ENCODE results near the gene FRY. TPM values are rescaled to one million over a fixed set of nuclear protein-coding genes. Genes with fewer than 3 reads are reported as not detected.

The FRY gene
- total RNA-seq, 2 donors from 2014 or later, result 32.0 to 45.4 TPM

DNA sequence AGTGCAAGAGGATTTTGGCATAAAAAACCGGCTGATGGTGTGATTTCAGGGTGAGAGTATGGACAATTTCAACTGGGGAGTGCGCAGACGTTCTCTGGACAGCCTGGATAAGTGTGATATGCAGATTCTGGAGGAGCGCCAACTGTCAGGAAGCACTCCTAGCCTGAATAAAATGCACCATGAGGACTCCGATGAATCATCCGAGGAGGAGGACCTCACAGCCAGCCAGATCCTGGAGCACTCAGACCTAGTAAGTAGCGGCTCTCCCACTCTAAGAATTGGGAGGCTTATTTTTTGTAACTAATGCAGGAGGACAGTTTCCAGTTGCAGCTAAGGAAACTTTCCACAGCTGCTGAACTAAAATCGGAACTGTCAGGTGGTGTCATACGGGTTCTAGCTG is 230.0 kb downstream of the FRY start:
- no peak for TF ChIP-seq POLR2A (IDR thresholded peaks at IDR 0.05)
- TF ChIP-seq, protein P1, sequence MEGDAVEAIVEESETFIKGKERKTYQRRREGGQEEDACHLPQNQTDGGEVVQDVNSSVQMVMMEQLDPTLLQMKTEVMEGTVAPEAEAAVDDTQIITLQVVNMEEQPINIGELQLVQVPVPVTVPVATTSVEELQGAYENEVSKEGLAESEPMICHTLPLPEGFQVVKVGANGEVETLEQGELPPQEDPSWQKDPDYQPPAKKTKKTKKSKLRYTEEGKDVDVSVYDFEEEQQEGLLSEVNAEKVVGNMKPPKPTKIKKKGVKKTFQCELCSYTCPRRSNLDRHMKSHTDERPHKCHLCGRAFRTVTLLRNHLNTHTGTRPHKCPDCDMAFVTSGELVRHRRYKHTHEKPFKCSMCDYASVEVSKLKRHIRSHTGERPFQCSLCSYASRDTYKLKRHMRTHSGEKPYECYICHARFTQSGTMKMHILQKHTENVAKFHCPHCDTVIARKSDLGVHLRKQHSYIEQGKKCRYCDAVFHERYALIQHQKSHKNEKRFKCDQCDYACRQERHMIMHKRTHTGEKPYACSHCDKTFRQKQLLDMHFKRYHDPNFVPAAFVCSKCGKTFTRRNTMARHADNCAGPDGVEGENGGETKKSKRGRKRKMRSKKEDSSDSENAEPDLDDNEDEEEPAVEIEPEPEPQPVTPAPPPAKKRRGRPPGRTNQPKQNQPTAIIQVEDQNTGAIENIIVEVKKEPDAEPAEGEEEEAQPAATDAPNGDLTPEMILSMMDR (IDR thresholded peaks at IDR 0.05), result no peak
- Histone ChIP-seq H3K27me3 (no peaks in the 10 kb centered on the region), H3K27ac (no peak overlapping the region), H3K4me3 (no peak overlapping the region), H3K36me3 (replicated peaks in 1 of 2; ENCODE audit: insufficient read depth in 1 of 2, low read depth in 2 of 2) (peaks cover 3 to 4% of the 10 kb centered on the region in 2 donors), H3K4me1 (no peaks in the 10 kb centered on the region), H3K9me3 (no peaks in the 10 kb centered on the region)
- 77 to 81% methylated on average over 8 to 9 of the region's 9 CpGs for WGBS, 2 donors
- ATAC-seq (peak; percentile 60), DNase-seq (peak in 3 of 4 donors; percentile 35 to 57 (median 54))
- intact Hi-C loops (cut with DNase I), result no loop called here

DNA sequence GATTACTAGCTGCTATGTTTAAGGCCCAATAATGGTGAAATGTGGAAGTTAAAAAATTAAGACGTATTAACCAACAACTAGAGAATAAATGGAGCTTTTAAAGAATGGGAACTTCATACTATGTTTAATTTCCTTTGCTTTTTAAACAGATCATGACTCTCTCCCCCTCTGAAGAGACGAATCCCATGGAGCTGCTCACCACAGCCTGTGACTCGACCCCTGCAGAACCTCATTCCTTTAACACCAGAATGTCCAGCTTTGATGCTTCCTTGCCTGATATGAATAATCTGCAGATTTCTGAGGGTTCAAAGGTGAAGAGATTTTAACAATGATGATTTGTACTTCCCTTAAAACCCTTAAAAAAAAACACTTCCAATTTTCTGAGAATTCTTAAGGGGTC is 230.6 kb downstream of the FRY start:
- no peaks in the 10 kb centered on the region for H3K9me3 ChIP-seq
- WGBS, 2 donors, result 70 to 80% methylated on average over 3 of the region's 3 CpGs
- H3K27ac ChIP-seq, result no peak overlapping the region
- no peaks in the 10 kb centered on the region for H3K4me1 ChIP-seq
- H3K27me3 ChIP-seq, result no peaks in the 10 kb centered on the region
- intact Hi-C loops (cut with DNase I), result no loop called here
- H3K4me3 ChIP-seq, result no peak overlapping the region
- peaks cover 3 to 6% of the 10 kb centered on the region in 2 donors for H3K36me3 ChIP-seq (replicated peaks in 1 of 2; ENCODE audit: insufficient read depth in 1 of 2, low read depth in 2 of 2)
- TF ChIP-seq, protein P1 (IDR thresholded peaks at IDR 0.05), result no peak
- TF ChIP-seq POLR2A (IDR thresholded peaks at IDR 0.05), result no peak
- ATAC-seq, result no peak
- DNase-seq, result no peak

DNA sequence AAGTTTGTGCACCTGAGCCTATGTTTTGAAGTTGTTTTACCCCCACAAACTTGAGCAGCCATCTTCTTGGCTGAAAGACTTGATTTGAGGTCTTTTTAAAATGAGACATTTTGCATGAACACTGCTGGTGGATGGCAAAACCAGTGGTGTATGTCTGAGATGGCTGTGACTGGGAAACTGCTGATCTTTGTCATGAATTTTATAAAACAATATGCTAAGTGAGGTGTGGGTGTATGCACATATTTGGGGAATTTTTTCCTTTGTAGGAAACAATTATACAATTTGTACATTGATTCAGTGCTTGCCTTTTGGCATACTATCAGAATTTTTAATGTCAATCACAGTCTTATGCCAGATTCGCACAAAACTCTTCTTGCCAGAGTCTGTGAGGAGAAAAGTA is 231.0 kb downstream of the FRY start:
- DNase-seq (no peak), ATAC-seq (no peak)
- WGBS, 2 donors, result 85 to 88% methylated on average over 1 of the region's 1 CpG
- H3K9me3 ChIP-seq, result no peaks in the 10 kb centered on the region
- no peaks in the 10 kb centered on the region for H3K4me1 ChIP-seq
- peaks cover 3 to 8% of the 10 kb centered on the region in 2 donors for H3K36me3 ChIP-seq (replicated peaks in 1 of 2; ENCODE audit: insufficient read depth in 1 of 2, low read depth in 2 of 2)
- H3K4me3 ChIP-seq, result no peak overlapping the region
- intact Hi-C loops (cut with DNase I), result no loop called here
- TF ChIP-seq POLR2A (IDR thresholded peaks at IDR 0.05), result no peak
- TF ChIP-seq, protein P1 (IDR thresholded peaks at IDR 0.05), result no peak
- no peak overlapping the region for H3K27ac ChIP-seq
- no peaks in the 10 kb centered on the region for H3K27me3 ChIP-seq

- intact Hi-C loops (cut with DNase I), result no loop called here
- ATAC-seq, result peak; percentile 24
- no peak overlapping the region for H3K4me3 ChIP-seq
- no peak overlapping the region for H3K27ac ChIP-seq
- H3K9me3 ChIP-seq, result no peaks in the 10 kb centered on the region
- peaks cover 3 to 8% of the 10 kb centered on the region in 2 donors for H3K36me3 ChIP-seq (replicated peaks in 1 of 2; ENCODE audit: insufficient read depth in 1 of 2, low read depth in 2 of 2)
- TF ChIP-seq, protein P1 (IDR thresholded peaks at IDR 0.05), result no peak
- no peak for TF ChIP-seq POLR2A (IDR thresholded peaks at IDR 0.05)
- H3K4me1 ChIP-seq, result no peaks in the 10 kb centered on the region
- H3K27me3 ChIP-seq, result no peaks in the 10 kb centered on the region
- peak in 3 of 4 donors; percentile 17 to 30 (median 18) for DNase-seq
These were observed 232.8 kb downstream of the FRY start for GRCh38 chr13:32264407-32264806.

GRCh38 chr13:32265726-32266125 is 234.2 kb downstream of the FRY start:
- no peak for TF ChIP-seq POLR2A (IDR thresholded peaks at IDR 0.05)
- TF ChIP-seq, protein P1 (IDR thresholded peaks at IDR 0.05), result no peak
- intact Hi-C loops (cut with DNase I), result no loop called here
- peaks cover 3 to 11% of the 10 kb centered on the region in 2 donors for H3K36me3 ChIP-seq (replicated peaks in 1 of 2; ENCODE audit: insufficient read depth in 1 of 2, low read depth in 2 of 2)
- no peak for ATAC-seq
- H3K4me3 ChIP-seq, result no peak overlapping the region
- no peaks in the 10 kb centered on the region for H3K9me3 ChIP-seq
- DNase-seq, result no peak
- H3K4me1 ChIP-seq, result no peaks in the 10 kb centered on the region
- H3K27me3 ChIP-seq, result no peaks in the 10 kb centered on the region
- H3K27ac ChIP-seq, result no peak overlapping the region
- WGBS, 2 donors, result 42 to 56% methylated on average over 2 of the region's 2 CpGs
